Measurements from ENCODE around the gene TTN.

TTN gene

DNA sequence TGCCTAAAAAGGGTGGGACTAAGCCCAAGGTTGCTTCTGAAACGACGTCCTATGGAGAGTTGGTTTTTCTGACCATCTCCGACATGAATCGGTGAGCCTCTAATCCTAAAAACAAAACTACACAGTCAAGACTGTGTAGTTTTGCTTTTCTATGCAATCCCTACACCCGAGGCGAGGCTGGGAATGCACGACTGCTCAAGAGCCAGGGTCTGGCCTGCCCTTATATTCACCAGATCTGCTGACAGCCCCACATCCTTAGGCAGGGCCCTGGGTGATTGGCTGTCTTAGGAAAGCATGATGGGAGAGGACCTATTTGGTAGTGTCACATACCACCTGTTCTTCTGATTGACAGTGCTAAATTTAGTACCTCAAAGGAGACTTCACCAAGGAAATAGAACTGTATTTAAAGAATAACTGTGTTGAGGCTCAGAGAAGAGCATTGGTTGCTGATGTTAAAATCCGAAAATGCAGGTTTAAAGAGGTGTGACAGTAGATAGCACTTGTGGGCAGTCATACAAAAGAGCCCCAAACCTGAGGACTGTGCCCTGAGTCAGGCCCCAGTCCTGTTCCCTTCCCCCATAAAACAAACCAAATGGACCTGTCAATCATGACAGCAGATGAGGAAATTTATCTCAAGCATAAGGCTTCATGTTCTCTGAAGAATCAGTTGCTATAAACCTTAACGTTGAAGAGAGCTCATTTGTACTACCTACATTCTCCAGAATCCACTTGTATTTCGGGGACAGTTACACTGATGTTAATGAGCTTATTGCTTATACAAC is at the start of gene TTN:
Gene TTN, minus strand, starts transcription at position 197 of the 782 bp plus-strand sequence. CDS start 2,781 bp downstream, outside the sequence.
- DNase-seq = no peak

DNA sequence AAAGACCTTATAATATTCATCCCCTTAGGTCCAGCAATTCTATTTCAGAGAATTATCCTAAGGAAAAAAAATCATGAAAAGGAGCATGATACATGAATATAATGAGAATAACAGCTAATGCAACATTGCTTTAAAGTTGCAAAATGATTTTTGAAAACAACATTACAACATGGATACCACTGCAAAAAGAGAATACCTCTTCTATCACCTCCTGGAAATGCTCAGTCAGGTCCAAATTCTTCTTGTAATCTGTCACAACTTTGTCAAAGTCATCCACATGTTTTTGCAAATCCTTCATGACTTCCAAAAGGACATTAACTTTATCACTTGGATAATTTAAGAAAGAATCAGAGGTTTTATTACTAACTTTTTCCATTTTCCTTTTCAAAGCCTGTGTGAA is 47.9 kb upstream of the TTN start:
- no peak for DNase-seq

DNA sequence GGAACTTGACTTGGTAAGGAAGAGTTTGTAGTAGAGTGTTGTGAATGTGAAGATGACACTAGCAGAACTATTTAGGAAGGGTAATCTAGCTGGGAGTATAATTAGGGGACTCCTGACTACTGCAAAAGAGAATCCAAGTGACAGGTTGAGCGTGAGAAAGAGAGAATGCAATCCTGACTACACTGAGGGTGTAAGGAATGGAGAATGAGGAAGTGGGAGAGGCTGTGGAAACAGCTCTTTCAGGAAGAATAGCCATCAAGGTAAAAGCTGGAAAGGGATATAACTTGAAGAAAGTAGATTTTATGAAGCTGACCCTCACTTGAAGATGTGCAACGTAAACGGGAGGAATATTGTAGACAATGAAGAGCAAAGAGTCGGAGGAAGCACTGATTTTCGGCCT is 41.1 kb upstream of the TTN start:
- no peak for DNase-seq

DNA sequence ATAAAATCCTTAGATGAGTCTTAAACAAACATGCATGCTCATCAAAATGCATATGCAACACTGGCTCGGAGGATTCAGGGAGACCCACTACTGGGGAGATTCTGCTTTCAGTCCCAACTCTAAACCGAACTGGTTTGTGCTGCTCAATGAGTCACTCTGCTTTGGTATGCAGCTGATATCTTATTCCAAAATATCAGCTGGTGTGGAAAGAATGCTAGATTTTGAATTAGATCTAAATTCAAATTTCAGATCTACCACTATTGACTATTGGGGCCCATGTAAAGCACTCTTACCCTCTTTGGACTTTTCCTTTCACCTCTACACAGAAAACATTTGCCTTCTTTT is 39.2 kb upstream of the TTN start:
- DNase-seq = no peak

DNA sequence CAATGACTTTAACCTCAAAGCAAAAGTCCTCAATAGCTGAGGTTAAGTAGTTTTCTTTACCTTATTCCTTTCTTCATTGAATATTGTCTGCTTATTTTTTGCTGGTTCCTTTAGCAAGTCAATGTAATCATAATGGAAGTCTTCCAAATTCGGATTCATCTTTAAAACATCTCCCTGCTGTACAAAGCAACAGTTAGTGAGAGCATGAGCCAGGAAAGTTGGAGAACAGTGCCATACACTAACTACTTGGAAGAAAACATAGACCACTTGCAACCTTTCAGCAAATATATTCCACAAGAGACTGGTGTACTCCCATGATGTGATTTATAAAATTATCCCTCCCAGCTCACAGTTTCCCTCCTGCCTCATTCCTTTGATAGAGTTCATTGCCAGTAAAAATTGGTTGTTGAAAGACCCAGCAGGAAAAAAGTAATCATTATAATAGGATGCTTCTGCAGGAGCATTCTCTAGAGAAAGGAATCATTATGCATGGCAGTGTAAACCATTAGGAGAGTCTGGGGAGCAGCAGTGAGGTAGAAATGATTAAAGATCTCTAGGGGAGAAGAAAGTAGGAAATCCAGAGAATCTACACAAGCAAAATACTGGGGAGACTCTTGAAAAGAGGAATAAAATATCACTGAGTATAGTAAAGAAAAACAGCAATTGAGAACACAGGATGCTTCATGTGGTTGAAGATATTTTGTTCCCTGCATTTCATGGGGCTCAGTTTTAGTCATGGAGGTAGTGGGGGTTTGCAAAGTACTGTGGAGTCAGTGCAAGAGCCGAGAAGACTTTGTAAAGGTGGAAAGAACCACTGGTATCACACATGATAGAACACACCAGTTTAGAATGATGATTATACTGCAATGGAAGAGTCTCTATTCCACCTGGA is 38.6 kb upstream of the TTN start:
- no peak for DNase-seq

DNA sequence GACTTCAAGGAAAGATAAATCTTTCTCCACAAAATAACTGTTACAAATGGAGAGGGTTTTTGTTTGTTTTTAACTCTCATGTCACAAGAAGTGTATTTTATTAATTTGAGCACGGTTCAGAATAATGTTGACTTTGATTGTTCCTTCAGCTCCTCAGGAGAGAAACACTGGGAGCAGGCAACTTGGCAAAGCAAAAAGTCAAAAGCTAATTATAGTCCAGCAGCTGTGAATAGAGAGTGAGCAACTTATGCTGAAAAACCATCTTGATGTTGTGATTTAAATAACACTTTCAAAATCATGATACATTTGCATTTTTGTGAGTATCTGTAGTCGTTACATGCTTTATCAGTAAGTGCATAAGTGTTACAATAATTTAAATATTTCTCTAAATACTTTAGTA is 37.5 kb upstream of the TTN start:
- DNase-seq = no peak

DNA sequence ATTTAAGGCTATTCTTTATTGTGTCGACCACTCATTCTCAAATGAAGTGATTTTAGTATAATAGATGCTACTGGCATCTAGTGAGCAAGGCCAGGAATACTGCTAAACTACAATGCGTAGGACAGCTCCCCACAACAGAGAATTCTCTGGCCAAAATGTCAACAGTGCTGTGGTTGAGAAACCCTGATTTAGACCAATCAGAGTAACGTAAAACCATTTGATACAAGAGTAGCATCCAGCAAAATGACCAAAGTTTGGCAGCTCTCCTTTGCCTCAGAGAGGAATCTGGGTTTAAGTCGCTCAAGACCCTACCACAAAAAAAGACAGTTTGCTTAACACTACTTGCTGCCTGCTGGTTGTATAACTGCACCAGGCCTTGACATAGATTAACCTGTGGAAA is 37.0 kb upstream of the TTN start:
- DNase-seq = no peak

DNA sequence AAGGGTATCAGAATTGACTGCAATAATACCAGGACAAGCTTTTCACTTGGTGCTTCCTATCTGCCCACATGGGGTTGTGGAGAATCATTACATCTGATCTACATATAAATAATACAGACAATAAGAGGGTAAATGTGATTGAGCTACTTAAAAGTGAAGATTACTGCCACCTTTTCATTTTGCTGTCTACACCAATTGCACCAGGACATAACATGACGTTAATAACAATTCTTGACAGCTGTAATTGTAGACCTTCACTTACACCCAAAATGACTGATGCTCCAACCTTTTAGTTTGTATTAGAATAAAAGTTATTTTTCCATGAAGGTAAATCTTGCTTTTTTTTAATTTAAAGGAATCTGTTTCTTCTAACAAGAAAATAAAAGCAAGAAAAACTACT is 36.5 kb upstream of the TTN start:
- no peak for DNase-seq

DNA sequence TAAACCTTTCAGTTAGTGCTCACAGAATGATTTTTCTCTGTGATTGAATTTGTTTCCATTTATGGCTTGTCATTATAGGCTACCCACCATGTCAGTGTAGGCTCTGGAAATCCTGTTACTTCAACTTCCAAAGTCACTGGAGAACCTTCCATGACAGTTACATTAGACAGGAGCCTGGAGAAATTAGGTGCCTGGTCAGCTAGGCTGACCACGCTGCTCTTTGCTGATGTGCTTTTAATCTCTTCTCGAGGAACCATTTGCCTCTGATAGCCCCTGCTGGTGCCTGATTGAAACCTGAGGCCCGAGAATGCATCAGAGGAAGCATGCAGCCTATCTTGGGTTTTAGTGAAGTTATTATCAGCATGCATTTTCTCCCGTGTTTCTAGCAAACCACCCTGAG is 29.6 kb upstream of the TTN start:
- DNase-seq = no peak

DNA sequence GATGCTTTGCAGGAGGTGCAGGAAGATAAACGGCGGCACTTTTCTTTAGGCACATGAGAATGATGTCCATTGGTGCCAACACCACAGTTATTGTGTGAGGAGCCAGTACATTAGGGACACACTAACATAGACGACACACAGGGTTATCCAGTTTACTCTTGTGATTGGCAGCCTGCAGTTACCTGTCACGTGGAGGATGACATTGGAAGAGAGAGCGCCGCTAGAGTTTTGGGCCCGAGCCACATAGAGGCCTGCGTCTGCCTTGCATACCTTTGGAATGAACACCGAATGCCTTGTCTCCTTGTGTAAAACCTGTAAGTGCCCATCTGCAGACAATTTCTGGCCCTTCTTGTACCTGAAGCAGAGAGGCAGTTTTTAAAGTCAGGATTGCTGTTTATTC is 26.9 kb upstream of the TTN start:
- no peak for DNase-seq

DNA sequence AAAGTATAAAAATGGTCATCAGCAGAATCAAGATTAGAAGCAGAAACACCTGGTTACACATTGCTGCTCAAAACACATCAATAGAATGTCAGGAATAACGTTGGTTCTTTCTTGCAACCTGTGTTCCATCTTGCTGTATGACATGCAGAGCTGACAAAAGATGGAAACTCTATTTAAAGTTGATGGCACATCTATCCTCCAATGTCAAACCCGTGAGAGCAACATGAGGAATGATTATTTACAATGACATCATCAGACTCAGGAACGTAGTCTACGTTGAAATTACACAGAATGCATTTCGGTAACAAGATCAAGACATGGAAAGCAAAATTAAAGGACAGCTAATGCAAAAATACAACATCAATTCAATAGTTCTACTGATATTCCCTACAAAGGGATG is 26.2 kb upstream of the TTN start:
- no peak for DNase-seq

DNA sequence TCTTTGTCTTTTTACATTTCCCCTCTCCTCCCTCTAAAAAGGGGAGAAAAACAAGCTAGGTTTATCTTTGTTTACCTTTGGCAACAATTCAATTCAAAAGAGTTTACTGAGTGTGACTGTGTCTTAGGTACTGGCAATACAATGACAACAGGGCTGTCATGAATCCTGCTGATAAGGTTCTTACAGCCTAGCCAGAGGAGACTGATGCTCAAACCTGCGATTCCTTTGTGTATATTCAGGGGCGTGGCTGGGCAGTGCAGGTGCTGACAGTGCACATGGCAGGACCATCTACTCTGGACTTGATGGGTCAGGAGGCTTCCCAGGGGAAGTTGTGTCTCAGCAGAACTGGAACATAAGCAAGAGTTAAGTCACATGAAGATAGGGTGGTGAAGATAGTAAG is 23.2 kb upstream of the TTN start:
- DNase-seq = no peak

DNA sequence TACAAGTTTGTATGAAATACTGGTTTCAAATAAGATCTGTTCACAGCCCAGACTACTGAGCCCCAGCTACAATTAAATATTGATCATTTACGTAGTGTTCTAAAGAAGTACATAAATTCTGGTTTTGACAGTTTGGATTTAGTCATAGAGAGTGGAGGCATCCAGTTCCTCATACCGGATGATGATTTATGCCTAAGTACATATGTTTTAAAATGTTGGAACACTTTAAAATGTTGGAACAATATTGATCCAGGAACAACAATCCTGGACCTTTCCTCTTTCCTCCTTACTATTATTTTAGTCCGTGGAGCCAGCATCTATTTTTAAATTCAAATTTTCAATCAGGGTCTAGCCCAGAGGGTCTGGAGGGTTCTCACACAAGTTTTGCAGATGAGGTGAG is 22.8 kb upstream of the TTN start:
- DNase-seq = no peak

DNA sequence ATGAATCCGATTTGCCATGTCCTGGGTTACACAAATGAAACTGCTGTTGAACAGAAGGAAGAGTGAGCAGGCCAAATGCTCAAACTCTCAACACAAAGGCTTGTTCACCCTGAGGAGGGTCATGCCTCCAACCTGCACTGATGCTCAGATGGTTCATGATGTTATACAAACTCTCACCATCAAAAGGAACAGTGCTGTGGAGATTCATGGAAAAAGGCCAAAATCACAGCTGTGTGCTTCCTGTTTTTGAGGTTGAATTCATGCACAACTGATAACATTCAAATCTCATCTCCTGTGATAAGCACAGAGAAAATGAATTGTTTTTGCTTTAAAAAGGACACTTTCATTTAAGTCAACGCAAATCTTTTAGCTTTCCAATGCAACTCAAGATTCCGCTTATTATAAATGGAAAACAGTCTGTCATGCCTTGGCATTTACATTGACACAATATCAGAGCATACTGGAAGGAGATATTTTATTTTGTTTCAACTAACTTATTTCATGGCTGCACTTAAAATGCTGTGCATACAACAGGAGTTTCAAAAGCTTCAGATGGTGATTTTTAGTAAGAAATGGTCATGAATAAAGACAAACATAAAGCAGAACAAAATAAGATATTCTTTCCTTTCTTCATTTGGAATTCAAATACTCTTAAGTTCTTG is 22.2 kb upstream of the TTN start:
- DNase-seq = no peak

DNA sequence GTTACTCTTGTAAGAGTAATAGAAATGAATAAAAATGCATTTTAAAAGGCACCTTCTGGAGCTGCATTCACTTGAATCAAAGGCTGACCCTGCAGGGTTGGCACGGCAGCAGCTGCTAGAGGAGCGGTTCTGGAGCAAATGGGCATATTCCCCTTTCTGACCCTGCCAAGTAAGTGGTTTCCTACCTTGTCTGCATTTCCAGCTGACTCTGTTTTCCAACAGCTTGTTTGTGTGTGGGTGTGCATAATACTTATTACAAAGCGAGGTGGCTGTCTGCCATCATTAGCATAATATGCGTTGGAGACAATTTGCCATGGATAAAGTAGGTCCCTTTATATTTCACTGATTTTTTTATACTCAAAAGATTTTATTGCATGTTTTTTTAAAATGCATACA is 21.3 kb upstream of the TTN start:
- DNase-seq = no peak

DNA sequence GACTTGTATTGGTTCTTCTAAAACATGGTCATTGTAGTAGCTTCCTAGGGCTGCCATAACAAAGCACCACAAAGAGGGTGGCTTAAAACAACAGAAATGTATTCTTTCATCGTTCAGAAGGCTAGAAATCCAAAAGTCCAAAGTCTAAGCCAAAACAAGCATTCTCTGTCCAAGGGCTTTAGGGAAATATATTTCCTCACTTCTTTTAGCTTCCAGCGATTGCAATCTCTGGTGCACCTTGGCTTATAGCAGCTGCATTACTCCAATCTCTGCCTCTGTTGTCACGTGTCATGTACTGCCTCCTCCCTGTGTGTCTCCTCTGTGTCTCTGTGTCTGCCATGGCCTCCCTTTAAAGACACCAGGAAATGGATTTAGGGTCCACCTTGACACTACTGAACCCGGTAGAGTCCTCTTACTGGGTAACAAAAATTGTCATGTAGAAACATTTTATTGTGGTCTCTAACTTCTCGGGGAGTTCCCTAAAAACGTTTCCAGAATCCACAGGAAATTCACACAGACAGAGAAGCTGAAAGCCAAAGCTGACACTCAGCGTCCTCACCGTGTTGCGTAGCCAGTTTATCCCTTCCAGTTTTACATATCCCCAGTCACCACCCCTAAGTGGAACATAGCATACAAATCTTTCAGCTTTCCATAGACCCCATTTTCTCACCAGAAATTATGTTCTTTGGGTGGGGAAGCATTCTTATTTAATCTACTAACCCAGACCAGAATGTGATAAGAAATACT is 20.7 kb upstream of the TTN start:
- no peak for DNase-seq

DNA sequence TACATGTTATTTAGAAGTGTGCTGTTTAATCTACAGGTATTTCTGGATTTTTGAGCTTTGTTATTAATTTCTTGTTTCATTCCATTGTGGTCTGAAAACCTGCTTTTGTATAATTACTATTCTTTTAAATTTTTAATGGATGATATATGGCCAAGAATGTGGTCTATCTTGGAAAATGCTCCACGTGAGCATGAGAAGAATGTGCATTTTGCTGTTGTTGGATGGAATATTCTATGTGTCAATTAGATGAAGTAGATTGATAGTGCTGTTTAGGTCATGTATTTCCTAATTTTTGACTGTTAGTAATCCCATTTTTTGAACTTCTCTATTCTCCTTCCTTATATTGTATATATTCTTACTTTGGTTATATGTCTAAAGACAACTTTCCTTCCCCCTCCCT is 19.9 kb upstream of the TTN start:
- DNase-seq = no peak

DNA sequence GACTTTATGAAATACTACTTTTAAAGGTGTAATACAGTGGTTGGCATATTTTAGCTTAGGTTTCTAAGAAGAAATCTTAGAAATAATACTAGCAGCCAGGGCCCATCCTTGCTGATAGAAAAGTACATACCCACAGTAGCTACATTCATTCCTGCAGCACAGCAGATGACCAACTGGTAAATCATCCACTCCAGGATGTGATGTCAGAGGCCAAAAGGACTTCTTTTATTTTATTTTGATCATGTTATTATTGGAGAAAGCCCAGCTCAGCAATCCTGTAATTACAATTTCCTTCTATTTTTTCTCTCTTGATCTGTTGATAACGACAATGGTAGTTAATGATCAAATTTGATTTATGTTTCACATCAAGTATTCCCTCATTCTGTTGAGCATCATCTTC is 18.0 kb upstream of the TTN start:
- DNase-seq = no peak

DNA sequence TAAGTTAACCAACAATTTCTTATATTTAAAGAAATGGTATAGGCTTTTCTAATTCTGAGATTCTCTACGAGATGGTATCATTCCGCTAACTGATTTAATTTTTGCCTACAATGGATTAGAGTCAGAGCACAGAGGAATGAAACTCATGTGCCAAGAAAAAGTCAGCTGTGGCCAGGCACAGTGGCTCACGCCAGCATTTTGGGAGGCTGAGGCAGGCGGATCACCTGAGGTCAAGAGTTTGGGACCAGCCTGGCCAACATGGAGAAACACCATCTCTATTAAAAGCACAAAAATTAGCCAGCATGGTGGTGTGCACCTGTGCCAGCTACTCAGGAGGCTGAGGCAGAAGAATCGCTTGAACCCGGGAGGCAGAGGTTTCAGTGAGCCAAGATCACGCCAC is 17.0 kb upstream of the TTN start:
- DNase-seq = no peak

DNA sequence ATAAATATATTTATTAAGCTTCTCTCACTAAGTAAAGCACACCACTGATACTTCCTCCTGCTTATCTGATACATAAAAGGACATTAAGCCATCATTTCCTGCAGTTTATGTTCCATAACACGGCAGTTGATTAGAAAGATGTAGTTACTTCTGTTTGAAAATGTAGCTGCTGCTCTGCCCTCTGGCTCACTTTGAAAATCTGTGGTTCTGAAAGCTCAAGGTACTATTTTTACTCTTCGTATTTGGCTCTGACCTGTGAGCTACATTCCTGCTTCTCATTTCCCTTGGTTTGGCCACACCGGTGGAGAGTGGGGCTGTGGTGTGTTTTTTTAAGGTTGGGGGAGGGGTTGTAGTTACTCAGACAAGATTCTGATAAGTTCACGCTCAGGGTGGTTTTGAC is 12.8 kb upstream of the TTN start:
- no peak for DNase-seq

DNA sequence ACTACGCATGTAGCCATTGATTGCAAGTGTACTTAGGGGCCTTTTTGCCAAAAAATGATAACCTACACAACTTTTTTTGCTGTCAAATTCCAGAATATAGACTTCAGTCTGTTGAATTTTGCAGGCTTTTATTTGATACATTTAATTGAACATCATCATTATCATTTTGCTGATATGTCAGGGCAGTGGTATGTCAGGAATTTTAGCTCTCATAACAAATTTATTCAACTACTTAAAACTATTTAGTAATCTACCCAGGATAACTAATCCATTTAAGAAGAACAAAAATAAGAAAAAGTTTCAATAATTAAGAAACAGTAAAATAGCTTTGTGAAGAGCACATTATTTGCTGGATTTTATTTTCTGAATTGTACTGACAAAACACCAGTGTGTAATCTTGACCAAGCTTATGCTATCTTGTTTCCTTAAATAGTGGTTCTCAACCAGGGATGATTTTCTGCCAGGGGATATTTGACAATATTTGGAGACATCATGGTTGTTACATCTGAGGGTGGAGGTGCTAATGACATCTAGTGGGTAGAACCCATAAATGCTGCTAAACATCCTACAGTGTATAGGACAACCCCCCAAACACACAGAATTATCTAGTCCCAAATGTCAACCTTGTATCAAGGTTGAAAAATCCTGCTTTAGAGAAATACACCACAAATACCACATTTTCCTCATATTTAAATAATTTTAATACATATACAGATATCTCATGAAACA is 12.1 kb upstream of the TTN start:
- DNase-seq = no peak

DNA sequence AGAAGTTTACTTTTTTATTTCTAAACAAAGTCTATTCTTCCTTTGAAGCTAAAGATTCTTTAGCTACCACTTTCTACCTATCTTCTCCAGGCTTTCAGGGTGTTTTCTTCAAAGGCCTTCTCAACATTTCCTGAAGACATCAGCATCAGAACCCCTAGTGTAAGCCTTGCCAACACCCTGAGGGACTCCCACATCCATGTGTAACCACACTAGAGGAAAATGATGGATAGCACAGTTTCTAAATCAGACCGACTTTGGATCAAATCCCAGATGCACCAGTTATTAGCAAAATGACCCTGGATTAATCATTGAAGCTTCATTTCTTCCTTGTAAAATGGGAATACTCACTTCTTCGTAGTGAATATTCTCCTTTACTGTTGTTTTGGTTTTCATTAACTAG is 4.7 kb upstream of the TTN start:
- no peak for DNase-seq

DNA sequence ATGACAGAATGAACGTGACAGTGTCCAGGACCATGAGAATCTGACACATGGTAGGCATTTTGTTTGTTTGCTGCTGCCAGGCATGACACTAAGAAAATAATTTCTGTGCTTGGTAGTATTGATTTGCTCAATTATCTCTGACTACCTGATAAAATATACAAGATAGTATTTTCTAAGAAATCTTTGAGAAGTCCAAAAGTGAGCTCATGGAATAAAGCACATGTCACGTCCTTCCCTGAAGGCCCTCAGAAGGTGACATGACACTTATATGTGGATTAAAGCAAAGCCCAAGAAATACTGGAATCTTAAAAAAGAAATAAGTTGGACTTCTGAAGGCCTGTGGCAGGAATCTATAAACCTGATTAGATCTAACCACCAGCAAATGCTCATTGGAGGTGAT is 3.8 kb upstream of the TTN start:
- no peak for DNase-seq
